ENCODE measurements around the gene SHROOM4. TPM values are rescaled to one million over a fixed set of nuclear protein-coding genes. Genes with fewer than 3 reads are reported as not detected.

SHROOM4 gene
- total and polyA plus RNA-seq, 8 donors, result 23.0 to 39.1 (median 34.4) TPM

- no peak for TF ChIP-seq CTCF (IDR thresholded peaks at IDR 0.05)
These were observed 44.6 kb upstream of the SHROOM4 start for GRCh38 chrX:50858548-50858947.

GRCh38 chrX:50853399-50853798 is 39.4 kb upstream of the SHROOM4 start:
- intact Hi-C loops (cut with DNase I), result no loop called here
- Histone ChIP-seq H3K4me1 (no peaks in the 10 kb centered on the region), H3K9me3 (no peaks in the 10 kb centered on the region), H3K27me3 (no peaks in the 10 kb centered on the region), H3K27ac (no peak overlapping the region), H3K4me3 (no peak overlapping the region), H3K36me3 (no peaks in the 10 kb centered on the region)
- no peak for ATAC-seq
- peak in 1 of 4 donors; percentile 28 for DNase-seq
- no peak for TF ChIP-seq CTCF (IDR thresholded peaks at IDR 0.05)

More at GRCh38 chrX:50858548-50858947, 44.6 kb upstream of the SHROOM4 start:
- Histone ChIP-seq H3K4me1 (no peaks in the 10 kb centered on the region), H3K36me3 (no peaks in the 10 kb centered on the region), H3K9me3 (no peaks in the 10 kb centered on the region), H3K27me3 (no peaks in the 10 kb centered on the region), H3K27ac (no peak overlapping the region), H3K4me3 (no peak overlapping the region)
- DNase-seq (no peak), ATAC-seq (no peak)
- intact Hi-C loops (cut with DNase I), result no loop called here

- TF ChIP-seq CTCF (IDR thresholded peaks at IDR 0.05), result no peak
These were observed 38.5 kb upstream of the SHROOM4 start for GRCh38 chrX:50852524-50852923.

GRCh38 chrX:50842221-50842620 is 28.2 kb upstream of the SHROOM4 start:
- Histone ChIP-seq H3K4me1 (no peaks in the 10 kb centered on the region), H3K27ac (no peak overlapping the region), H3K4me3 (no peak overlapping the region), H3K36me3 (no peaks in the 10 kb centered on the region), H3K9me3 (no peaks in the 10 kb centered on the region), H3K27me3 (no peaks in the 10 kb centered on the region)
- TF ChIP-seq CTCF (IDR thresholded peaks at IDR 0.05), result no peak
- intact Hi-C loops (cut with DNase I), result no loop called here
- DNase-seq (no peak), ATAC-seq (no peak)

More at GRCh38 chrX:50852524-50852923, 38.5 kb upstream of the SHROOM4 start:
- Histone ChIP-seq H3K36me3 (no peaks in the 10 kb centered on the region), H3K4me1 (no peaks in the 10 kb centered on the region), H3K9me3 (no peaks in the 10 kb centered on the region), H3K27ac (no peak overlapping the region), H3K27me3 (no peaks in the 10 kb centered on the region), H3K4me3 (no peak overlapping the region)
- ATAC-seq, result no peak
- no peak for DNase-seq
- intact Hi-C loops (cut with DNase I), result no loop called here

- TF ChIP-seq CTCF (IDR thresholded peaks at IDR 0.05), result no peak
- Histone ChIP-seq H3K27me3 (no peaks in the 10 kb centered on the region), H3K36me3 (no peaks in the 10 kb centered on the region), H3K27ac (no peak overlapping the region), H3K4me1 (no peaks in the 10 kb centered on the region), H3K9me3 (no peaks in the 10 kb centered on the region), H3K4me3 (no peak overlapping the region)
- DNase-seq (no peak), ATAC-seq (no peak)
- intact Hi-C loops (cut with DNase I), result no loop called here
These were observed 25.7 kb upstream of the SHROOM4 start for GRCh38 chrX:50839730-50840129.
